ENCODE measurements around the gene MTERF1.
"Not testable (repeated sequence)": the region's sequence is repeated elsewhere in the genome, so short reads cannot be mapped to it uniquely, and the experiment has no call there.

Gene MTERF1

DNA sequence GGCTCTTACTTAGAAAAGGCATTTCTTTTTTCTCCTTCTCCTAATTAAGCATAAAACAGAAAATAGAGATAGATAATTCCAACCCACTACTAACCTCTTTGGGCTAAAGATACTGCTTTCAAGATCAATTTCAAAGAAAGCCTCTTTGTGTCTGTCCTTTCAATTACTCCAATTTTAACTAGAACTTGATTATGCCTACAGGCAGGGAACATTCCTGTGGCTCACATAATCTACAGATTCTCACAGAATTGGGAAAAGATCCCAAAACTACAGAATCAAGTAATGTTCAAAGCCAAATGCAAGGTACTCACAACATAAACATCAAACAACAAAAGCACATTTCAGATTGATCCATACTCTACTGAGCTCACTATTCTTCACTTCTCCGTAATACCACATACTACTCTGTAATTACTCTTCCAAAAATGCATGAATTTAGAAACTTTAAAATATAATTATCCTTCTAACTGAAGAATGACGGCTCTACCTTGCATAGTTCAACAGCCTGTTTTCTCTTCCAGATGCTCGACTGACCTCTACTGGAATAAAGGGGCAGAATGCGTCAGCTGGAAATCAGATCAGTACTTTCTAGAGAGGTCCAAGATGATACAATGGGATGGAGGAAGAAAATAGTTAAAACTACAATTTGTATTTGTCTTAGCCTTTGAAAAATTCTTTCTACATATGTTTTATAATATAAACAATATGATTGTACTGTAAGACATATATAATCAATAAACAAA is 3.9 kb downstream of the MTERF1 start:
- H3K4me3 ChIP-seq (ENCODE audit: low read depth, low read length), result no peak overlapping the region
- TF ChIP-seq, protein P1, sequence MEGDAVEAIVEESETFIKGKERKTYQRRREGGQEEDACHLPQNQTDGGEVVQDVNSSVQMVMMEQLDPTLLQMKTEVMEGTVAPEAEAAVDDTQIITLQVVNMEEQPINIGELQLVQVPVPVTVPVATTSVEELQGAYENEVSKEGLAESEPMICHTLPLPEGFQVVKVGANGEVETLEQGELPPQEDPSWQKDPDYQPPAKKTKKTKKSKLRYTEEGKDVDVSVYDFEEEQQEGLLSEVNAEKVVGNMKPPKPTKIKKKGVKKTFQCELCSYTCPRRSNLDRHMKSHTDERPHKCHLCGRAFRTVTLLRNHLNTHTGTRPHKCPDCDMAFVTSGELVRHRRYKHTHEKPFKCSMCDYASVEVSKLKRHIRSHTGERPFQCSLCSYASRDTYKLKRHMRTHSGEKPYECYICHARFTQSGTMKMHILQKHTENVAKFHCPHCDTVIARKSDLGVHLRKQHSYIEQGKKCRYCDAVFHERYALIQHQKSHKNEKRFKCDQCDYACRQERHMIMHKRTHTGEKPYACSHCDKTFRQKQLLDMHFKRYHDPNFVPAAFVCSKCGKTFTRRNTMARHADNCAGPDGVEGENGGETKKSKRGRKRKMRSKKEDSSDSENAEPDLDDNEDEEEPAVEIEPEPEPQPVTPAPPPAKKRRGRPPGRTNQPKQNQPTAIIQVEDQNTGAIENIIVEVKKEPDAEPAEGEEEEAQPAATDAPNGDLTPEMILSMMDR (IDR thresholded peaks at IDR 0.05; ENCODE audit: low read depth, low read length), result 0 out of 2 replicates have a peak, but pooled peaks have one; percentile 9

DNA sequence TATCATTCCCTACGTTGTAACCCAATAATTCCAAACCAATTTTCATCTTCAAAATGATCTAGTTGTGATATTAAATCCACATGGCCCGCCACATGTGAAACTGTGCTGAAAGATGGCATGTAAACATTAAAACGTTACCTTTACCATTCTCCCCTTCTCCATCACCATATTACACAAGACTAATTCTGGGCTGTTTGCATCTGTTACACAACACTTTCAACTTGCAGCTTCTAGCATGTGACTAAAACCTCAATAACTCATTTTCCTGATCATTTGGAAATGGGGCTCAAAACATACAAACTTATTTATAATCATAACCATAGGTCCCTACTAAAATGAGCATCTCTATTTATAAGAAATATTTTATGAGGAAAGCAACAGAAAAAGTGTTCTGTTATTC is 4.7 kb downstream of the MTERF1 start:
- TF ChIP-seq, protein P1 (IDR thresholded peaks at IDR 0.05; ENCODE audit: low read depth, low read length), result no peak
- H3K4me3 ChIP-seq (ENCODE audit: low read depth, low read length), result no peak overlapping the region

DNA sequence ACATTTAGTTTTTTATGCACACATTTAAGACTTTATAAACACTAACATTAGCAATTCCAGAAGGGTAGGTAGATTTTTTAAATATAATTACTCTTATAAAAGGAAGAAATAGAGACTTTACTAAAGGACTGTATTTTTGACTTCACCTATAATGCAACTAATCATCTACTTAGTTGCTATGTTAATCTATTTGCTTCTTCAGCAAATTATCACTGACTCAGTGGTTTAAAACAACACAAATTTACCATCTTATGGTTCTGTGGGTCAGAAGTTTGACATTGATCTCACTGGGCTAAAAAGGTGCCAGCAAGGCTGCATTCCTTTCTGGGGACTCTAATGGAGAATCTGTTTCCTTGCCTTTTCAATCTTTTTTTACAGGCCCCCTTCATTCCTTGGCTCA is 7.6 kb downstream of the MTERF1 start:
- no peak overlapping the region for H3K4me3 ChIP-seq (ENCODE audit: low read depth, low read length)
- TF ChIP-seq, protein P1 (IDR thresholded peaks at IDR 0.05; ENCODE audit: low read depth, low read length), result no peak

DNA sequence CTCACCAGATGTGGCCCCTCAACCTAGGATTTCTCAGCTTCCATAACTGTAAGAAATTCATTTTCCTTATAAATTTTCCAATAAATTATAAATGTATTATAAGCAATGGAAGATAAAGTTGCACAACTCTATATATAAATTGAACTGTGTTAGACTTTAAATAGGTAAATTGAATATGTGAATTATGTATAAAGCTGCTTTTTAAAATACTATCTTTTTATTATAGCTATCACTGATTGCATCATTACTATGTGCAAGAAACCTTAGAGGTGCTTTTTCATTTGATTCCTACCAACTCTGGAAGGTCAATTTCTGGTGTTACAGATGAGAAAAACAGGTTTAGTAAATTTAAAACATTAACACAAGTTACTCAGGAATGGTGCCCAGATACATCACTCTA is 8.4 kb downstream of the MTERF1 start:
- TF ChIP-seq, protein P1 (IDR thresholded peaks at IDR 0.05; ENCODE audit: low read depth, low read length), result no peak

DNA sequence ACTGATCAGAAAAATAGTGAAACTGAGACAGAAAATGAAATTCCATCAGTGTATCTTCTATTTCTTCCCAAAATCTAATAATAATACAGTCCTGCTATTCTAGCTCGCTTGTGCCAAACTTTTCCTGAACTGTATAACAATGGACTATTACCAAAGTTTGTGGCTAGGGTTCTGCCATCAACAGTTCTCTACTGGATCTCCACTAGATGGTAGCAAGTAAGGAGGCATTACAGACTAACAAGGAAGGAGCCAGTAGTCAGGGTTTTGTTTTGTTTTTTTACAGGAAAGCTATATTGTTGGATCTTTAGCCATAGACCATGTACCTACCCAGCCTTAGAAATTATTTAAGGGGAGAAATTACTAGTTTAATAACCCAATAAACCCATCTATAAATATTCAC is 10.8 kb downstream of the MTERF1 start:
- TF ChIP-seq, protein P1 (IDR thresholded peaks at IDR 0.05; ENCODE audit: low read depth, low read length), result no peak
- no peak overlapping the region for H3K4me3 ChIP-seq (ENCODE audit: low read depth, low read length)

More for the DNA sequence above, 8.4 kb downstream of the MTERF1 start:
- no peak overlapping the region for H3K4me3 ChIP-seq (ENCODE audit: low read depth, low read length)

DNA sequence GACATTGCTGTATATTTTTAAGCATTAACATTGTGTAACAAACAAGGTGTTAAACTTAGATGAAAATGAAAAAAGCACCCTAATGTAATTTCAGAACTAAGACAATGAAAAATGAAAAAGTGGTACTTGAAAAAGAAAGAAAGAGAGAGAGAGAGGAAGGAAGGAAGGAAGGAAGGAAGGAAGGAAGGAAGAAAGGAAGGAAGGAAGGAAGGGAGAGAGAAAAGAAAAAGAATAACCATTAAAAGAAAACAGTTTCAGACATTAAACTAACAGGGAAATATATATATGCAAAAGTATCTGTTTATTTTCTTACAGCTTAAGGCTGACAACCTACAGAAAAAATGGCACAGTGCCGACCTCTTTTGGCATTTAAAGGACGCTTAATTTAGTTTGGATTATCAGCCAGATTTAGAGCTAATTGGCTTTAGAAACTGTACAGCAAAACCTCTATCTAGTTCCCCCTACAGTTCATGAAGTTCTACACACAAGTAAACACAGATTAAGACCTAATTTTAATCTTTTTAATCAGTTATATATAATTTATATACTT is 13.8 kb downstream of the MTERF1 start:
- no peak overlapping the region for H3K4me3 ChIP-seq (ENCODE audit: low read depth, low read length)
- TF ChIP-seq, protein P1 (IDR thresholded peaks at IDR 0.05; ENCODE audit: low read depth, low read length), result no peak

DNA sequence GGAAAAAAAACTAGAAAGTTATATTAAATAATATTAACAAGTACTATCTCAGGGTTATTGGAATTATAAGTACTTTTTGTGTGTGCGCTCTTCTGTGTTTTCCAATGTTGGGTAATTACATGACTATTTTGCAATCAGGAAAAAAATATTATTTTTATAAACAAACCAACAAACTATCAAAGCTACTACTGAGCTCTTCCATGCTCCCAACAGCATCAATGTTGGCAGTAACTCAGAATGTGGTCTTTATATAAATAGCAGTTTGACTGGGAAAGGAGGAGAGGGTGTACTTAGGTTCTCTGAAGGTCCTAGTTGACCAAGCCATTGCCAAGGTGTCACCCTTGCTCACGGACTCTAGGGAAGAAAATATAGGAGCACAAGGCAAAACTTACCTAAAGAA is 15.0 kb downstream of the MTERF1 start:
- TF ChIP-seq, protein P1 (IDR thresholded peaks at IDR 0.05; ENCODE audit: low read depth, low read length), result no peak
- no peak overlapping the region for H3K4me3 ChIP-seq (ENCODE audit: low read depth, low read length)

DNA sequence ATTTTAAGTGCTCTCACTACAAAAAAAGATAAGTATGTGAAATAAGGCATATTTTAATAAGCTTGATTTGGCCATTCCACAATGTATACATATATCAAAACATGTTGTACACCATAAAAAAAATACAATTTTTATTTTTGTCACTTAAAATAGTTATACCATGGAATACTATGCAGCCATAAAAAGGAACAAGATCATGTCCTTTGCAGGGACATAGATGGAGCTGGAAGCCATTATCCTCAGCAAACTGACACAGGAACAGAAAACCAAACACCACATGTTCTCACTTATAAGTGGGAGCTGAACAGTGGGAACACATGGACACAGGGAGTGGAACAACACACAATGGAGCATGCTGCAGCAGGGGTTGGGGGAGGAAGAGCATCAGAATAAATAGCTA is 15.9 kb downstream of the MTERF1 start:
- not testable (repeated sequence) for H3K4me3 ChIP-seq (ENCODE audit: low read depth, low read length)
